ENCODE measurements around the gene IL20RA. TPM values are rescaled to one million over a fixed set of nuclear protein-coding genes. Genes with fewer than 3 reads are reported as not detected.

IL20RA gene
- total and polyA plus RNA-seq, 2 donors (not counting 3 experiments of a cell fraction or from before 2014, with no cell fraction given), result not detected

DNA sequence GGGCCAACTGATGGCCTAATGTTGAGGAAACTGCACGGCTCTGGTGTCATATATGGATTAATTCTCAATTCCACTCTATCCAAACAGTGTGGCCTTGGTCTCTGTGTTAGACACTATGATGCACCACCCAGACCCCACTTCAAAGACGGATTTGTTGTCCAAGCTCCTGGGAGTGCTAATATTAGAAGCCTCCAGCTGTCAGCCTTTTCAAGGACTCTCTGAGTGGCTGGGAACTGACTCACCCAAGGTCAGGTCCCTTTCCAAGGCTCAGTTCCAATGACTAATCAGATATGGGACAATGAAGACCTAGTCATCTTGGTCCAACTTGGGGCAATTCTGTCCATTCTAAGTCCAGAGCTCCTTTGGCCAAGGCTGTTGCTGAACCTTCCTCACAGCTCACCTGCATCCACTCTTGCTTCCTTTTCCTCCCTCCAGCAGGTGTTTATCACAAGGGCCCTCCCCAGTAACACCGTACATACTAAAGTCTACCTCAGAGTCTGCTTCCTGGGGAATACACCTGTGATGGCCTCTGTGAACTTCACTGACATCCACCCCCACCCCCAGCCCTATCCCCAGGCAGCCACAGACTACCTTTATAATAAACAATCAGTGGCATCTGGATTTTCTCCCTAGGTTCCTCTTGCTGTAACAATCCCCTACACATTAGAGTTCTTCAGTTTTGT lies 7.2 kb upstream of the IL20RA start:
- ChIA-PET CTCF (no interaction called here), POLR2A (no interaction called here)
- Histone ChIP-seq H2AFZ (ENCODE audit: low read depth, low read length) (no peak overlapping the region), H4K20me1 (replicated peaks; ENCODE audit: control insufficient read depth, extremely low read depth, insufficient read depth, low read length) (no peaks in the 10 kb centered on the region), H3K4me2 (ENCODE audit: insufficient read depth, low read length) (no peak overlapping the region), H3K27me3 (ENCODE audit: control insufficient read depth in 2 of 2, insufficient read depth in 2 of 2, low read length in 2 of 2) (peaks cover 4 to 5% of the 10 kb centered on the region in 2 experiments), H3K4me3 (replicated peaks in 1 of 3; ENCODE audit: insufficient read depth in 1 of 3, low read depth in 1 of 3, low read length in 3 of 3) (no peak overlapping the region), H3K79me2 (ENCODE audit: control insufficient read depth, insufficient read depth, low read length) (no peaks in the 10 kb centered on the region), H3K9me3 (replicated peaks; ENCODE audit: control insufficient read depth, insufficient read depth, low read length) (no peaks in the 10 kb centered on the region), H3K9ac (replicated peaks; ENCODE audit: extremely low read depth, insufficient read depth, low read length) (no peak overlapping the region), H3K27ac (ENCODE audit: insufficient read depth, low read depth, low read length) (no peak overlapping the region), H3K4me1 (ENCODE audit: control insufficient read depth, extremely low read depth, insufficient read depth, low read length) (no peaks in the 10 kb centered on the region), H3K36me3 (ENCODE audit: control insufficient read depth in 2 of 2, extremely low read depth in 1 of 2, insufficient read depth in 2 of 2, low read length in 2 of 2) (no peaks in the 10 kb centered on the region), H3K9me1 (replicated peaks; ENCODE audit: control insufficient read depth, extremely low read depth, insufficient read depth, low read length) (no peaks in the 10 kb centered on the region)
- DNase-seq (ENCODE audit: low read depth, low spot score), result no peak
- no peak for FAIRE-seq
- no TSS peak for BruUV-seq (replicated peaks)
- dilution Hi-C loops (cut with MboI; ENCODE audit: extremely low pct_ligation_motif_present, low sequenced_read_pairs), result no loop called here
- intact Hi-C loops (cut with micrococcal nuclease), result no loop called here
- TF ChIP-seq EZH2 (IDR thresholded peaks at IDR 0.05; ENCODE audit: borderline replicate concordance, low read depth, low read length, severe bottlenecking), result no peak
- no peak for TF ChIP-seq POLR2AphosphoS5 (IDR thresholded peaks at IDR 0.05; ENCODE audit: insufficient read depth, low read depth, low read length)
- TF ChIP-seq POLR2A (IDR thresholded peaks at IDR 0.05; ENCODE audit: low read depth, low read length), result no peak
- no peak for TF ChIP-seq MYC (IDR thresholded peaks at IDR 0.05; ENCODE audit: low read depth, low read length)
- TF ChIP-seq, protein P1, sequence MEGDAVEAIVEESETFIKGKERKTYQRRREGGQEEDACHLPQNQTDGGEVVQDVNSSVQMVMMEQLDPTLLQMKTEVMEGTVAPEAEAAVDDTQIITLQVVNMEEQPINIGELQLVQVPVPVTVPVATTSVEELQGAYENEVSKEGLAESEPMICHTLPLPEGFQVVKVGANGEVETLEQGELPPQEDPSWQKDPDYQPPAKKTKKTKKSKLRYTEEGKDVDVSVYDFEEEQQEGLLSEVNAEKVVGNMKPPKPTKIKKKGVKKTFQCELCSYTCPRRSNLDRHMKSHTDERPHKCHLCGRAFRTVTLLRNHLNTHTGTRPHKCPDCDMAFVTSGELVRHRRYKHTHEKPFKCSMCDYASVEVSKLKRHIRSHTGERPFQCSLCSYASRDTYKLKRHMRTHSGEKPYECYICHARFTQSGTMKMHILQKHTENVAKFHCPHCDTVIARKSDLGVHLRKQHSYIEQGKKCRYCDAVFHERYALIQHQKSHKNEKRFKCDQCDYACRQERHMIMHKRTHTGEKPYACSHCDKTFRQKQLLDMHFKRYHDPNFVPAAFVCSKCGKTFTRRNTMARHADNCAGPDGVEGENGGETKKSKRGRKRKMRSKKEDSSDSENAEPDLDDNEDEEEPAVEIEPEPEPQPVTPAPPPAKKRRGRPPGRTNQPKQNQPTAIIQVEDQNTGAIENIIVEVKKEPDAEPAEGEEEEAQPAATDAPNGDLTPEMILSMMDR (IDR thresholded peaks at IDR 0.05; ENCODE audit: extremely low read depth in 1 of 2, insufficient read depth in 1 of 2, low read depth in 1 of 2, low read length in 2 of 2), result no peak
- no peak for TF ChIP-seq FOS (IDR thresholded peaks at IDR 0.05; ENCODE audit: borderline replicate concordance, insufficient read depth, low read length)

Data from endothelial cell of umbilical vein (primary cell).